ENCODE measurements around the gene CENPVL1.
"Not testable (repeated sequence)": the region's sequence is repeated elsewhere in the genome, so short reads cannot be mapped to it uniquely, and the experiment has no call there.

The CENPVL1 gene

DNA sequence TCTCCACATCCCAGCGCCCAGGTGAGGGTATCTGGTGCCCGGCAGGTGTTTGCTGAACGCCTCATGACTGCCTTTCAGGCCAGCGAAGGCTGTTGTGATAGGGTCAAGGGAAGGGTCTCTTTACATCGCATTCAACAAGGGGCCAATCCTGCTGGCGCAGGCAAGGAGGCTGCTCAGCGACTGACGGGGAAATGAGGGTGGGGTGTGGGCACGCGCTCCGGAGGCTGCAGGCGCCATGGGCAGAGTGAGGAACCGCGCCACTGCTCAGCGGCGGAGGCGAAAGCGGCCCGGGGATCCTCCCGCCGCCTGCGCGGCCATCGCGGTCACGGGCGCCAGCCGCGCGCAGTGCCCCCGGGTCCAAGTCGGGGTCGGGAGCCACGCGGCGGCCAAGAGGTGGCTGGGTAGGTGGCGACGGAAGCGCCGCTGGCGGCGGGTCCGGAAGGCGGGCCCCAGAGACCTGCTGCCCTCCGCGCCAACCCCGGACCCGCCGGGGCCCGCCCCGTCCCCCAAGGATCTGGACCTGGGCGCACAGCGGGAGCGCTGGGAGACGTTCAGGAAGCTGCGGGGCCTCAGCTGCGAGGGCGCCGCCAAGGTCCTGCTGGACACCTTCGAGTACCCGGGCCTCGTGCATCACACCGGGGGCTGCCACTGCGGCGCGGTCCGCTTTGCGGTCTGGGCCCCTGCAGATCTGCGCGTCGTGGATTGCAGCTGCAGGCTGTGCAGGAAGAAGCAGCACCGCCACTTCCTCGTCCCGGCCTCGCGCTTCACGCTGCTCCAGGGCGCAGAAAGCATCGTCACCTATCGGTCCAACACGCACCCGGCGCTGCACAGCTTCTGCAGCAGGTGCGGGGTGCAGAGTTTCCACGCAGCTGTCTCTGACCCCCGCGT lies at the start of gene CENPVL1:
Gene CENPVL1 (plus strand): TSS at position 236 of the 888 bp plus-strand sequence. CDS start 0 bp downstream, at position 236.
- not testable (repeated sequence) for DNase-seq

DNA sequence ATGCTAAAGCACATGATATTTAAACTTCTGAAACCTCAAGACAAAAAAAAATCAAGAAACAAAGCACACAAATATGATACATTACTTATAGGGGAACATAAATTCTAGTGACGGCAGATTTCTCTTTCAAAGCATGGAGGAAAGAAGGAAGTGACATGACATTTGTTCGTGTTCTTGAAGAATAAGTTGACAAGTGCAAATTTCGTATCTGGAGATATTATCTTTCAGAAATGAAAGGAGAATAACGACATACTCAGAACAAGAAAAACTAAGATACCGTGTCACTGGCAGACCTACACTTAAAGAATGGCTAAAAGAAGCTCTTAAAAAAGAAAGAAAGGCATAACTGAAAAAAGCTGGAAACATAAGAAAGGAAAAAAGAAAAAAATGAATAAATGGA lies 44.3 kb upstream of the CENPVL1 start:
- no peak for DNase-seq

DNA sequence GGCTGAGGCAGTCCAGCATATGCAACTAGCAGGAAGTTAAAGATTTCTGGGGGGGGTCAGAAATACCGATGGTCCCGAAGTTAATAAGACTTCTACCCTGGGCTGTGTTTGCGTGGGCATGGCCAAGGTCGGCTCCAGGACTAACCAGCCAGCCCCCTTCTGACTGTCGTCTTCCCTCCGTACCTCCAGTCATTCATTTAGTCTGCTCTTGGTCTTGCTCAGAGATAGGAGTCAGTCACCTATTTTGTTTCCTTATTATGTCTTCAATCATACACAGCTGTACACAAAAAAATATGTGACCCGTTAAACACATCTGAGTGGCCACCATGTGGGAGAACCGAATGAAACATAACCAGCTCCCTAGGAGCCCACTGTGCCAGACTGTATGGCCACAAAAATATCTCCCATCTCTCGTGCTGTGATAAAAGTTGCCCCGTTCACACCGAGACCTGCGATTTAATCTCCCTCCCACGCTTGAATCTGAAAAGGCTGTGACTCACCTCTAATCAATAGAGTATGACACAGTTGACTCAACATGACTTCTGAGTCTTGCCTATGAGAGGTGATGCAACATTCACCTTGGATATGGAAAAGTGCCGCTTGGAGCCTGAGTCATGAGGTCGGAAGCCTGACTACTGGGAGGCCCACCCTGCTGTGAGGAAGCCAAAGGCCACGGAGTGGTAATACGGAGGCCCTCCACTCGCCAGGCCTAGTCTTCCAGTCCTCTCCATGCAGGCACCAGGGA lies 30.5 kb upstream of the CENPVL1 start:
- not testable (repeated sequence) for DNase-seq

DNA sequence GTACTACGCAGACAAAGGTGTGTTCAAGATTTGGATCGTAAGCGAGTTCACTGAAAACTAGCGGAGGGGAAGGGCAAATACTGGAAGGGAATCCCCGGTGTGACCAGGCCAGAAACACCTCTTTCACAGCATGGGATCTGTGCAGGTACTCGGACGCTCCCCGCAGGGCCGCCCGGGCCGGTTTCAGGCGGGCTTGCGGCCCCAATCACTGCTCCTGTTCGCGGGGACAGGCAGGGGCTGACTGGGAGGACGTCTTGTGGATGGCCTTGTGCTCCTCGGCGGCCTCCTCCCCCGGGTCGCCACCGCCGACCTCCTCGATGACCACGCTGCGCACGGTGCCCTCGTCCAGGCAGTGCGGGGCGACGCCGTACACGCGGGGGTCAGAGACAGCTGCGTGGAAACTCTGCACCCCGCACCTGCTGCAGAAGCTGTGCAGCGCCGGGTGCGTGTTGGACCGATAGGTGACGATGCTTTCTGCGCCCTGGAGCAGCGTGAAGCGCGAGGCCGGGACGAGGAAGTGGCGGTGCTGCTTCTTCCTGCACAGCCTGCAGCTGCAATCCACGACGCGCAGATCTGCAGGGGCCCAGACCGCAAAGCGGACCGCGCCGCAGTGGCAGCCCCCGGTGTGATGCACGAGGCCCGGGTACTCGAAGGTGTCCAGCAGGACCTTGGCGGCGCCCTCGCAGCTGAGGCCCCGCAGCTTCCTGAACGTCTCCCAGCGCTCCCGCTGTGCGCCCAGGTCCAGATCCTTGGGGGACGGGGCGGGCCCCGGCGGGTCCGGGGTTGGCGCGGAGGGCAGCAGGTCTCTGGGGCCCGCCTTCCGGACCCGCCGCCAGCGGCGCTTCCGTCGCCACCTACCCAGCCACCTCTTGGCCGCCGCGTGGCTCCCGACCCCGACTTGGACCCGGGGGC lies 28.2 kb upstream of the CENPVL1 start:
- DNase-seq = not testable (repeated sequence)

DNA sequence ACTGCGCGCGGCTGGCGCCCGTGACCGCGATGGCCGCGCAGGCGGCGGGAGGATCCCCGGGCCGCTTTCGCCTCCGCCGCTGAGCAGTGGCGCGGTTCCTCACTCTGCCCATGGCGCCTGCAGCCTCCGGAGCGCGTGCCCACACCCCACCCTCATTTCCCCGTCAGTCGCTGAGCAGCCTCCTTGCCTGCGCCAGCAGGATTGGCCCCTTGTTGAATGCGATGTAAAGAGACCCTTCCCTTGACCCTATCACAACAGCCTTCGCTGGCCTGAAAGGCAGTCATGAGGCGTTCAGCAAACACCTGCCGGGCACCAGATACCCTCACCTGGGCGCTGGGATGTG lies 27.6 kb upstream of the CENPVL1 start, which contains the start of gene CENPVL2:
Gene CENPVL2 (minus strand): TSS at position 112 of the 343 bp plus-strand sequence. CDS start 0 bp downstream, at position 112.
- DNase-seq = not testable (repeated sequence)

DNA sequence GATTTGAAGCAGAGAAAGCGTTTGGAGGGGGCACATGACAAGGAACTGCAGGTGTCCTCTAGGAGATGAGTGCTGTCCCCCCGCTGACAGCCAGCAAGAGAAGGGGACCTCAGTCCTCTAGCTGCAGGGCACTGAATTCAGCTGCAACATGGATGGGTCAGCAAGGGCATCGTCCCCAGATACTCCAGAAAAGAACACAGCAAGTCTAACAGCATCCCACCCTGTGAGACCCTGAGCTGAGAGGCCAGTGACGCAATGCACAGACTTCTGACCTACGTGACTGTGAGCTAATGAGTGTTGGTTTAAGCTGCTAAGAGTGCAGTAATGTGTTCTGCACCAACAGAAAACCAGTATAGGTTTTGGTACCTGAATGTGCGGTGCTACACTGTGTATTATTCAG lies 16.1 kb upstream of the CENPVL1 start:
- DNase-seq = no peak

DNA sequence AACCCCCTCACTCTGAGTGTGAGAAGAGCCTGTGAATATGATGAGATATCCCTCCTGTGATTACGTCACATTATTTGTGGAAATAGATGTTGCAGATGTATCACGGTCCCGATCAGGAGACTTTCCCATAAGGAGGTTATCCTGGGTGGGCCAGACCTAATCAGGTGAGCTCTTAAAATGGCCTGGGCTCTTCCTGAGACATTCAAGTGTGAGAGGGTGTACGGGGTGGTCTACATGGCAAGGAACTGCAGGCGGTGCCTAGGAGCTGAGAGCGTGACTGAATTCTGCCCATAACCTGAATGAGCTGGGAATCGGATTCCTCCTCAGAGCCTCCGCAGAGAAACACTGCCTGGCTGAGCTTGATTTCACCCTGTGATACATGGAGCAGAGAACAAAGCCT lies 12.9 kb upstream of the CENPVL1 start:
- no peak for DNase-seq

DNA sequence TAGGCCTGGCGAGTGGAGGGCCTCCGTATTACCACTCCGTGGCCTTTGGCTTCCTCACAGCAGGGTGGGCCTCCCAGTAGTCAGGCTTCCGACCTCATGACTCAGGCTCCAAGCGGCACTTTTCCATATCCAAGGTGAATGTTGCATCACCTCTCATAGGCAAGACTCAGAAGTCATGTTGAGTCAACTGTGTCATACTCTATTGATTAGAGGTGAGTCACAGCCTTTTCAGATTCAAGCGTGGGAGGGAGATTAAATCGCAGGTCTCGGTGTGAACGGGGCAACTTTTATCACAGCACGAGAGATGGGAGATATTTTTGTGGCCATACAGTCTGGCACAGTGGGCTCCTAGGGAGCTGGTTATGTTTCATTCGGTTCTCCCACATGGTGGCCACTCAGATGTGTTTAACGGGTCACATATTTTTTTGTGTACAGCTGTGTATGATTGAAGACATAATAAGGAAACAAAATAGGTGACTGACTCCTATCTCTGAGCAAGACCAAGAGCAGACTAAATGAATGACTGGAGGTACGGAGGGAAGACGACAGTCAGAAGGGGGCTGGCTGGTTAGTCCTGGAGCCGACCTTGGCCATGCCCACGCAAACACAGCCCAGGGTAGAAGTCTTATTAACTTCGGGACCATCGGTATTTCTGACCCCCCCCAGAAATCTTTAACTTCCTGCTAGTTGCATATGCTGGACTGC lies 2.8 kb downstream of the CENPVL1 start:
- DNase-seq = not testable (repeated sequence)

DNA sequence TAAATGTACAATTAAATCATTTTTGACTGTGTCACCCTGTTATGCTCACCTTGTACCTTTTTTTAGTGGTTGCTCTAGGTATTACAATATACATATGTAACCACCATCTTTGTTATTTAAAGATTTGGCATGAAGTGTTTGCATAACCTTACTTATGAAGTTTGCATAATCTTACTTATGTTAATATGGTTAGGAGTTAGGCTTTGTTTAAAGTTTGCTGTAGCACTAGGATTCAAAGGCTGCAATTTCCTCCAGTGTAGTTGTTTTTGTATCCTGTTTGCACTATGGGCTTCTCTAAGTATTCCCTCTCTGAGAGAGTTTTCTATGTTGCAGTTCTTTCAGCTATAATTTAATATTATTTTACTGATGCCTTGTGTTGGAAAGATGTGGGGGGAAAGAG lies 17.9 kb downstream of the CENPVL1 start:
- DNase-seq = no peak

DNA sequence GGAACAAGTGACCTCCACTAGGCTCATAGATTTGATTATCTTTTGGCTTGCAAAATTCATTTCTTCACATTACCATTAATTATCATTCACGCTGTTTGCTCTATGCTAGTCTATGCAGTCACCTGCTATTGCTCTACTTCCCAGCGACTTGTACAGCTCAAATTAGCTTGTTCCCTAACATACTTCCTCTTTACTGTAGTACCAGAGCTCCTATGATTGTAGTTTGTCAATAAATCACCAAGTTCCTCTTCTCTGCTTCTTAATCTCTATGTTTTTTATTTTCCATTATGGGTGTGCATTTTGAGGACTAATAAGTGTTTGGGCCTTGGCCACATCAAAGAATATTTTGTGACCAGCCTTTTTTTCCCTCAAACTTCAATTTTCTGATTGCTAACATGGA lies 26.8 kb downstream of the CENPVL1 start:
- DNase-seq = no peak

DNA sequence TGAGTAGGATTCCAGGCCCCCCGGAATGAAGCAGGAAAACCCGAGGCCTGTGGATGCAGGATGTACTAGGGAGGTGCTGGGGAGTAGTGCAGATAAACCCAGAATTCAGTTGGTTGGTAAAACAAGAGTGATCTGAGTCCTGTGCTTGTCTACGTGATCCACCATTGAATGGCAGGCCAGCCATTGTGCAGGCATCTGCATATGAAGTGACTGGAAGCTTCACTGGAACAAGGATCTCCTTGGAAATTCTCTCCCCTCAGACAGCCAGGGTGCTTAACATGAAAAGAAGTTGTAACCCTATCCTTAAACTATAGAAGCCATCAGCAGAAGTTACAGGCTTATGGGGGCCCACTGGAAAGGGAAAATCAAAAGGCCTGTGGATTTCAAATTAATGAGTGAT lies 32.3 kb downstream of the CENPVL1 start:
- no peak for DNase-seq

DNA sequence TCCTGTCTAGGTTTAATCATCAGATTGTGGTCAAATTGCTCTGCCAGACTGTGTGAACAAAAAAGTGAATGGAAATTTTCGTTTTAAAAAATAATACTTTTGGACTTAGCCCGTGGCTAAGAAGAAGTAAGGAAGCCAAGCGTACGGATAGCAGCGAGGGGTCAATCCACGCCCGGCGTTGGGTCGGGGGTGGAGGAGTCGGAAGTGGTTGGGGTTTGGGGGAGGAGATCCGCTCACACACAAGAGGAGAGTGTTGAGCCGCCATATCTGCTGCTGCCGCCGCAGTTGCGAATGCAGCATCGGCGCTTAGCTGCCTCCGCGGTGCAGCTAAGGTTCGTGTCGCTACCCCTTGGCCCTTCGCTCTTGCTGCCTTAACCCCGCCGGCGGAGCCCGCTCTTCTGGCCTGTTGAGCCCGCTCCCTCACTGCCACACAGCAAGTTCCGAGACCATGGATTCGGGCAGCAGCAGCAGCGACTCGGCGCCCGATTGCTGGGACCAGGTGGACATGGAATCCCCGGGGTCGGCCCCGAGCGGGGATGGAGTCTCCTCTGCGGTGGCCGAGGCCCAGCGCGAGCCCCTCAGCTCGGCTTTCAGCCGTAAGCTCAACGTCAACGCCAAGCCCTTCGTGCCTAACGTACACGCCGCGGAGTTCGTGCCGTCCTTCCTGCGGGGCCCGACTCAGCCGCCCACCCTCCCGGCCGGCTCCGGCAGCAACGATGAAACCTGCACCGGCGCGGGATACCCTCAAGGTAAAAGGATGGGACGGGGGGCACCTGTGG lies 33.1 kb downstream of the CENPVL1 start, which contains the start of gene GSPT2:
Gene GSPT2 (plus strand): TSS at position 264 of the 779 bp plus-strand sequence. CDS start 185 bp downstream, at position 449.
- DNase-seq = peak; percentile 1

DNA sequence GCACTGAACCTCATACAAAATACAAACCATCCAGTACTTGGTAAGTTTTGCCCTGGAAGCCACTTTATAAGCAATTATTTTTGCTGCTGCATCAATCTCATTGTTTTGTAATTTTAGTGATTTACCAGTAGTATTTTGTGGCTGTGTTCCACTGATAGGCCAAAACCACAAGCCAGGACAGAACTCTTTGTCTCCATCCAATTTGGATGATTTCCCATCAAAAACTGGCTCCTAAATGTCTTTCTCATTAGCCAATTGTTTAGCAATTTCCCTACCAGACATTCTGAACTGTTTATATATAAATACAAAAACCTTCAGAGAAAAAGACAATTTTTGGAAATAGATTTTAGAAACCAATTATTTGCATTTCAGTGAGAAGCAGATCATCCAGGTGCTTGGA lies 37.4 kb downstream of the CENPVL1 start:
- DNase-seq = no peak

DNA sequence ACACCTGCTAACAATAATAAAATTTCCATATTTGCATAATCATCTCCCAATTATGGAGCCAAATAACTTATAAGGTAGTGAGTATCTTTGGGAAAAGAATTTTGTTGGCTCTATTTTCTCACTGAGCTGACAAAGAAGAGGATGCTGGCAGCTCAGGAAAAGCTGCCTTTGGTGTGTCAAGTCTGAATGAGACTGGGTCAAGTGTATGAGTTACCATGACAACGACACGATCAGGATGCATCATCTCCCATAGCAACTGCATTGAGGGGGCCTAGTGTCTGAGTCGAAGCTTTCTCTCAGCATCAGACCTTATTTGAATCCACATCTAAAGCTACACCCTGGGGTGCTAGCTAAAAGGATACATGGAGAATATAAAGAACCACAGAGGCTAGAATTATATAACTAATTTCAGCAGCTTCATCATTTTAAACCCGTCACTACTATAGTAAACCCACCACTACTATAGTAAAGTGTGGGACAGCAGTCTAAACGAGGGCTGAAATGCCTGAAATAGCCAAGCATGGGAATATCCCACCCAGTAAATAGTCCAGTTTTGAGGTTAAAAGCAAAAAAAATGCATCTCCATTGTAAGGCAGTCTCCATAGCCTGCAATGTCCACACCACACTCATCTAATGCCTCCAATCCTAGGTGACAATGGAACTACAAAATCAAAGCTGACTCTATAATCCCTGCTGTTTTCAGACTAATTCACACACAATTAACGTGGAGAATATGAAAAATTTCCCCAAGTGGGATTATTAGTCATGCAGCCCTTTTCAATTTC lies 48.9 kb downstream of the CENPVL1 start:
- no peak for DNase-seq

DNA sequence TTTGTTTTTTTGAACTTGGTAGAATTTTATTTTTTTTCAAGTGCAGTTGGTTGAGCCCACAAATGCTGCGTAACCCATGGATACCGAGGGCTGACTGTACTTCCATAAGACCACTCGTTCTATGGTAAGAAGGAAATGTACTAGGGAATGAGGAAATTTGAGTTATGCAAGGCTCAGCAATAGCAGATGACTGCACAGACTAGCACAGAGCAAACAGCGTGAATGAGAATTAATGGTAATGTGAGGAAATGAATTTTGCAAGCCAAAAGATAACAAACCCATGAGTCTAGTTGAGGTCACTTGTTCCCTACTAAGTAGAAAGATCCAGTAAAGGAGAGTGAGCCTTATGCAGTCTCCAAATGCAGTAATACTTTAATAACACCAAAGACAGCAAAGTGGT lies 50.3 kb downstream of the CENPVL1 start:
- DNase-seq = no peak
